HepG2 (cell line): ENCODE data around the gene FBXO33. TPM values are rescaled to one million over a fixed set of nuclear protein-coding genes. Genes with fewer than 3 reads are reported as not detected.

ENCODE experiments used
- ASH2L ChIP-seq: fragments of 300-600, 200-600 bp; sonication (generic); IDR thresholded peaks from 2 replicates; pipeline ENCODE4 v1.7.0; 2017; ENCODE audit warnings: low read depth, mild to moderate bottlenecking, moderate library complexity, mixed read lengths, low read length; ENCODE audit not compliant: insufficient read length
- FIP1L1 ChIP-seq: fragments of 200-400 bp; formaldehyde crosslinking; IDR thresholded peaks from 2 replicates; pipeline ENCODE4 v1.6.1; 2018; ENCODE audit warnings: low read depth, mild to moderate bottlenecking, low read length, moderate library complexity, borderline replicate concordance; ENCODE audit not compliant: insufficient read depth
- FOXK1 ChIP-seq: sonication (generic); formaldehyde crosslinking; IDR thresholded peaks from 2 replicates; pipeline ENCODE4 v1.4.0; 2020; ENCODE audit warnings: low read depth, missing genetic modification reagents, borderline replicate concordance
- GATAD2A ChIP-seq: IDR thresholded peaks from 2 replicates; pipeline ENCODE4 v1.6.1; 2016
- ISL2 ChIP-seq: sonication (generic); formaldehyde crosslinking; IDR thresholded peaks from 2 replicates; pipeline ENCODE4 v1.5.0; 2020; ENCODE audit warnings: missing genetic modification reagents
- STAG1 ChIP-seq: sonication (generic); formaldehyde crosslinking; IDR thresholded peaks from 2 replicates; pipeline ENCODE4 v1.4.0; 2020; ENCODE audit warnings: missing genetic modification reagents
- ZNF10 ChIP-seq: sonication (generic); formaldehyde crosslinking; IDR thresholded peaks from 2 replicates; pipeline ENCODE4 v1.4.0; 2020; ENCODE audit warnings: mild to moderate bottlenecking, low read depth, missing genetic modification reagents, borderline replicate concordance
- ZNF264 ChIP-seq: sonication (generic); formaldehyde crosslinking; IDR thresholded peaks from 2 replicates; pipeline ENCODE4 v1.4.0; 2020; ENCODE audit warnings: missing genetic modification reagents
- ZNF543 ChIP-seq: sonication (generic); formaldehyde crosslinking; IDR thresholded peaks from 2 replicates; pipeline ENCODE4 v1.4.0; 2020; ENCODE audit warnings: mild to moderate bottlenecking, missing genetic modification reagents
- ZNF678 ChIP-seq: sonication (generic); formaldehyde crosslinking; IDR thresholded peaks from 2 replicates; pipeline ENCODE4 v1.4.0; 2020; ENCODE audit warnings: mild to moderate bottlenecking, missing genetic modification reagents
- polyA plus RNA-seq, 8 experiments: library from polyadenylated mRNA; depleted of rRNA in 3 of 8; stranded (reverse) in 7 of 8; unstranded in 1 of 8; fragments of >200 nt; fragmentation: Illumina TruSeq in 4 of 8; extraction: Trizol in 4 of 8; gene quantifications; 2 replicates each; pipeline versions ENCODE4 v1.2.1 to v1.2.3, GENCODE V29; 2011 to 2016; ENCODE audit warnings: low read depth in 4 of 8, missing spikeins in 1 of 8, mixed read lengths in 1 of 8; ENCODE audit not compliant: insufficient read depth in 1 of 8
- total RNA-seq, 5 experiments: library from RNA; depleted of rRNA; stranded (reverse); fragments of >200 nt; fragmentation: Illumina TruSeq; extraction: Trizol; gene quantifications; 2 replicates each; pipeline ENCODE4 v1.2.3, GENCODE V29; 2016; ENCODE audit warnings: low read depth in 1 of 5
- TF ChIP-seq, protein P1 (sequence below): sonication (generic); formaldehyde crosslinking; IDR thresholded peaks from 2 replicates; pipeline ENCODE4 v1.5.0; 2020; ENCODE audit warnings: missing genetic modification reagents
- TF ChIP-seq, protein P2 (sequence below): sonication (generic); formaldehyde crosslinking; IDR thresholded peaks from 2 replicates; pipeline ENCODE4 v1.4.0; 2020; ENCODE audit warnings: missing genetic modification reagents, low read depth, mild to moderate bottlenecking, borderline replicate concordance
- TF ChIP-seq, protein P3 (sequence below), 2 experiments: sonication (generic) in 1 of 2; formaldehyde crosslinking in 1 of 2; IDR thresholded peaks; 2 replicates each; pipeline versions ENCODE4 v1.4.0 to v1.6.1; 2018 to 2020; ENCODE audit warnings: missing genetic modification reagents in 2 of 2, borderline replicate concordance in 1 of 2, low read depth in 1 of 2, mild to moderate bottlenecking in 1 of 2, missing biosample characterization in 1 of 2
- TF ChIP-seq, protein P4 (sequence below): sonication (generic); formaldehyde crosslinking; IDR thresholded peaks from 2 replicates; pipeline ENCODE4 v1.5.0; 2020; ENCODE audit warnings: mild to moderate bottlenecking, missing genetic modification reagents, moderate library complexity
- TF ChIP-seq, protein P5 (sequence below): sonication (generic); formaldehyde crosslinking; IDR thresholded peaks from 2 replicates; pipeline ENCODE4 v1.5.1; 2020; ENCODE audit warnings: mild to moderate bottlenecking, missing genetic modification reagents, borderline replicate concordance
- TF ChIP-seq, protein P6 (sequence below): sonication (generic); formaldehyde crosslinking; IDR thresholded peaks from 2 replicates; pipeline ENCODE4 v1.8.0; 2023; ENCODE audit warnings: mild to moderate bottlenecking, missing genetic modification reagents

The FBXO33 gene
- total and polyA plus RNA-seq, 2 of the 13 experiments (the other 11 are each of a cell fraction or from before 2014, with no cell fraction given), result 15.5 to 16.9 TPM

DNA sequence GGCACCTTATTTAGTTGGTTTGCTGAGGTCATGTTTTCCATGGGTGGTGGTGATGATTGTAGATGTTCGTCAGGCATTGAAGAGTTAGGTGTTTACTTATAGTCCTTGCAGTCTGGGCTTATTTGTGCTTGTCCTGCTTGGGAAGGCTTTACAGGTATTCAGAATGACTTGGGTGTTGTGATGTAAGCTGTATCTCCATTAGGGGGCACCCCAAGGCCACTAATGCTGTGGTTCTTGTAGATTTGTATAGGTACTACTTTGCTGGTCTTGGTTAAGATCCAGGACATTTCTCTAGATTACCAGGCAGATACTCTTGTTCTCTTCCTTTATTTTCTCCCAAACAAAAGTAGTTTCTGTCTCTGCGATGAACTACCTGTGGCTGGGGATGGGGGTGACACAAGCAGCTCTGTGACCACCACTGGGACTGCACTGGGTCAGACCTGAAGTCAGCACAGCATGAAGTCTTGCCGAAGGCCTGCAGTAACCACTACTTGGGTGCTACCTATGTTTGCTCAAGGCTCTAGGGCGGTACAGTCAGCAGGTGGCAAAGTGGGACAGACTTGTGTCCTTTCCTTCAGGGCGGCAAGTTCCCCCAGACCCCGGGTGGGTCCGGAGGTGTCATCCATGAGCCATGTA, 35.8 kb upstream of the FBXO33 start (continued):
- TF ChIP-seq, protein P1, sequence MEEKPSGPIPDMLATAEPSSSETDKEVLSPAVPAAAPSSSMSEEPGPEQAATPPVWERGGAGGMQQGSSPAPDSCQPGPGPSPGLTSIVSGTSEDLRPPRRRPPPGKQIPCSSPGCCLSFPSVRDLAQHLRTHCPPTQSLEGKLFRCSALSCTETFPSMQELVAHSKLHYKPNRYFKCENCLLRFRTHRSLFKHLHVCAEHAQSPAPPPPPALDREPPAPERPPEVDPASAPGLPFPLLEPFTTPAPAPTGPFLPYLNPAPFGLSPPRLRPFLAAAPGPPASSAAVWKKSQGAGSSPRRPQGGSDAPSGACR (CRISPR knock-in tag), result no peak
- TF ChIP-seq GATAD2A, result 0 out of 2 replicates have a peak, but pooled peaks have one; percentile 14
- 0 out of 2 replicates have a peak, but pooled peaks have one; percentile 13 for TF ChIP-seq ZNF678 (CRISPR knock-in tag)
- TF ChIP-seq STAG1 (CRISPR knock-in tag), result peak; percentile 90
- TF ChIP-seq ISL2 (CRISPR knock-in tag), result no peak
- TF ChIP-seq FOXK1 (CRISPR knock-in tag), result 0 out of 2 replicates have a peak, but pooled peaks have one; percentile 22
- TF ChIP-seq, protein P2, sequence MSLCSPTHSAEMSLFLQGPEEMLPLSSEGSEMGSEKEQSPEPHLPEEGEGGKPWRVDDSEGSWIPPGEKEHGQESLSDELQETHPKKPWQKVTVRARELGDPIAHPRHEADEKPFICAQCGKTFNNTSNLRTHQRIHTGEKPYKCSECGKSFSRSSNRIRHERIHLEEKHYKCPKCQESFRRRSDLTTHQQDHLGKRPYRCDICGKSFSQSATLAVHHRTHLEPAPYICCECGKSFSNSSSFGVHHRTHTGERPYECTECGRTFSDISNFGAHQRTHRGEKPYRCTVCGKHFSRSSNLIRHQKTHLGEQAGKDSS (CRISPR knock-in tag), result no peak
- peak; percentile 3 for TF ChIP-seq ASH2L
- no peak for TF ChIP-seq FIP1L1
- TF ChIP-seq, protein P3, sequence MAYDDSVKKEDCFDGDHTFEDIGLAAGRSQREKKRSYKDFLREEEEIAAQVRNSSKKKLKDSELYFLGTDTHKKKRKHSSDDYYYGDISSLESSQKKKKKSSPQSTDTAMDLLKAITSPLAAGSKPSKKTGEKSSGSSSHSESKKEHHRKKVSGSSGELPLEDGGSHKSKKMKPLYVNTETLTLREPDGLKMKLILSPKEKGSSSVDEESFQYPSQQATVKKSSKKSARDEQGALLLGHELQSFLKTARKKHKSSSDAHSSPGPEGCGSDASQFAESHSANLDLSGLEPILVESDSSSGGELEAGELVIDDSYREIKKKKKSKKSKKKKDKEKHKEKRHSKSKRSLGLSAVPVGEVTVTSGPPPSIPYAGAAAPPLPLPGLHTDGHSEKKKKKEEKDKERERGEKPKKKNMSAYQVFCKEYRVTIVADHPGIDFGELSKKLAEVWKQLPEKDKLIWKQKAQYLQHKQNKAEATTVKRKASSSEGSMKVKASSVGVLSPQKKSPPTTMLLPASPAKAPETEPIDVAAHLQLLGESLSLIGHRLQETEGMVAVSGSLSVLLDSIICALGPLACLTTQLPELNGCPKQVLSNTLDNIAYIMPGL (CRISPR knock-in tag; IDR thresholded peaks at IDR 0.05; ENCODE audit: borderline replicate concordance in 1 of 2, low read depth in 1 of 2), result 0 out of 4 replicates have a peak, but pooled peaks of 1 of the 2 experiments have one; percentile 49
- peak; percentile 42; the same call in 1 of the 2 replicates for TF ChIP-seq ZNF264 (CRISPR knock-in tag)
- TF ChIP-seq, protein P4, sequence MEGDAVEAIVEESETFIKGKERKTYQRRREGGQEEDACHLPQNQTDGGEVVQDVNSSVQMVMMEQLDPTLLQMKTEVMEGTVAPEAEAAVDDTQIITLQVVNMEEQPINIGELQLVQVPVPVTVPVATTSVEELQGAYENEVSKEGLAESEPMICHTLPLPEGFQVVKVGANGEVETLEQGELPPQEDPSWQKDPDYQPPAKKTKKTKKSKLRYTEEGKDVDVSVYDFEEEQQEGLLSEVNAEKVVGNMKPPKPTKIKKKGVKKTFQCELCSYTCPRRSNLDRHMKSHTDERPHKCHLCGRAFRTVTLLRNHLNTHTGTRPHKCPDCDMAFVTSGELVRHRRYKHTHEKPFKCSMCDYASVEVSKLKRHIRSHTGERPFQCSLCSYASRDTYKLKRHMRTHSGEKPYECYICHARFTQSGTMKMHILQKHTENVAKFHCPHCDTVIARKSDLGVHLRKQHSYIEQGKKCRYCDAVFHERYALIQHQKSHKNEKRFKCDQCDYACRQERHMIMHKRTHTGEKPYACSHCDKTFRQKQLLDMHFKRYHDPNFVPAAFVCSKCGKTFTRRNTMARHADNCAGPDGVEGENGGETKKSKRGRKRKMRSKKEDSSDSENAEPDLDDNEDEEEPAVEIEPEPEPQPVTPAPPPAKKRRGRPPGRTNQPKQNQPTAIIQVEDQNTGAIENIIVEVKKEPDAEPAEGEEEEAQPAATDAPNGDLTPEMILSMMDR (CRISPR knock-in tag), result peak; percentile 95
- TF ChIP-seq ZNF543 (CRISPR knock-in tag), result no peak
- TF ChIP-seq, protein P5, sequence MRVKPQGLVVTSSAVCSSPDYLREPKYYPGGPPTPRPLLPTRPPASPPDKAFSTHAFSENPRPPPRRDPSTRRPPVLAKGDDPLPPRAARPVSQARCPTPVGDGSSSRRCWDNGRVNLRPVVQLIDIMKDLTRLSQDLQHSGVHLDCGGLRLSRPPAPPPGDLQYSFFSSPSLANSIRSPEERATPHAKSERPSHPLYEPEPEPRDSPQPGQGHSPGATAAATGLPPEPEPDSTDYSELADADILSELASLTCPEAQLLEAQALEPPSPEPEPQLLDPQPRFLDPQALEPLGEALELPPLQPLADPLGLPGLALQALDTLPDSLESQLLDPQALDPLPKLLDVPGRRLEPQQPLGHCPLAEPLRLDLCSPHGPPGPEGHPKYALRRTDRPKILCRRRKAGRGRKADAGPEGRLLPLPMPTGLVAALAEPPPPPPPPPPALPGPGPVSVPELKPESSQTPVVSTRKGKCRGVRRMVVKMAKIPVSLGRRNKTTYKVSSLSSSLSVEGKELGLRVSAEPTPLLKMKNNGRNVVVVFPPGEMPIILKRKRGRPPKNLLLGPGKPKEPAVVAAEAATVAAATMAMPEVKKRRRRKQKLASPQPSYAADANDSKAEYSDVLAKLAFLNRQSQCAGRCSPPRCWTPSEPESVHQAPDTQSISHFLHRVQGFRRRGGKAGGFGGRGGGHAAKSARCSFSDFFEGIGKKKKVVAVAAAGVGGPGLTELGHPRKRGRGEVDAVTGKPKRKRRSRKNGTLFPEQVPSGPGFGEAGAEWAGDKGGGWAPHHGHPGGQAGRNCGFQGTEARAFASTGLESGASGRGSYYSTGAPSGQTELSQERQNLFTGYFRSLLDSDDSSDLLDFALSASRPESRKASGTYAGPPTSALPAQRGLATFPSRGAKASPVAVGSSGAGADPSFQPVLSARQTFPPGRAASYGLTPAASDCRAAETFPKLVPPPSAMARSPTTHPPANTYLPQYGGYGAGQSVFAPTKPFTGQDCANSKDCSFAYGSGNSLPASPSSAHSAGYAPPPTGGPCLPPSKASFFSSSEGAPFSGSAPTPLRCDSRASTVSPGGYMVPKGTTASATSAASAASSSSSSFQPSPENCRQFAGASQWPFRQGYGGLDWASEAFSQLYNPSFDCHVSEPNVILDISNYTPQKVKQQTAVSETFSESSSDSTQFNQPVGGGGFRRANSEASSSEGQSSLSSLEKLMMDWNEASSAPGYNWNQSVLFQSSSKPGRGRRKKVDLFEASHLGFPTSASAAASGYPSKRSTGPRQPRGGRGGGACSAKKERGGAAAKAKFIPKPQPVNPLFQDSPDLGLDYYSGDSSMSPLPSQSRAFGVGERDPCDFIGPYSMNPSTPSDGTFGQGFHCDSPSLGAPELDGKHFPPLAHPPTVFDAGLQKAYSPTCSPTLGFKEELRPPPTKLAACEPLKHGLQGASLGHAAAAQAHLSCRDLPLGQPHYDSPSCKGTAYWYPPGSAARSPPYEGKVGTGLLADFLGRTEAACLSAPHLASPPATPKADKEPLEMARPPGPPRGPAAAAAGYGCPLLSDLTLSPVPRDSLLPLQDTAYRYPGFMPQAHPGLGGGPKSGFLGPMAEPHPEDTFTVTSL (CRISPR knock-in tag), result 0 out of 2 replicates have a peak, but pooled peaks have one; percentile 16
- TF ChIP-seq, protein P6, sequence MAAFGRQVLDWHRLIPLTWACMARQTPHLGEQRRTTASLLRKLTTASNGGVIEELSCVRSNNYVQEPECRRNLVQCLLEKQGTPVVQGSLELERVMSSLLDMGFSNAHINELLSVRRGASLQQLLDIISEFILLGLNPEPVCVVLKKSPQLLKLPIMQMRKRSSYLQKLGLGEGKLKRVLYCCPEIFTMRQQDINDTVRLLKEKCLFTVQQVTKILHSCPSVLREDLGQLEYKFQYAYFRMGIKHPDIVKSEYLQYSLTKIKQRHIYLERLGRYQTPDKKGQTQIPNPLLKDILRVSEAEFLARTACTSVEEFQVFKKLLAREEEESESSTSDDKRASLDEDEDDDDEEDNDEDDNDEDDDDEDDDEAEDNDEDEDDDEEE (CRISPR knock-in tag), result peak; percentile 80
- no peak for TF ChIP-seq ZNF10 (CRISPR knock-in tag)
